K562 (cell line): ENCODE results near the gene CRAT. TPM values are rescaled to one million over a fixed set of nuclear protein-coding genes. Genes with fewer than 3 reads are reported as not detected.
A peak's percentile ranks its signal among the peaks of the same experiment; 100 is the strongest.

Experiments
- CTCFL ChIP-seq: IDR thresholded peaks from 2 replicates; pipeline ENCODE4 v1.6.1; 2011; ENCODE audit warnings: borderline replicate concordance, low read depth, mild to moderate bottlenecking, moderate library complexity, low read length; ENCODE audit not compliant: insufficient read depth, poor library complexity, severe bottlenecking
- ESRRA ChIP-seq: fragments of 450-650 bp; IDR thresholded peaks from 2 replicates; pipeline ENCODE4 v1.6.1; 2014; ENCODE audit warnings: low read depth, mild to moderate bottlenecking, moderate library complexity, borderline replicate concordance
- EWSR1 ChIP-seq: fragments of 450-650 bp; IDR thresholded peaks from 2 replicates; pipeline ENCODE4 v1.6.1; 2018; ENCODE audit warnings: borderline replicate concordance, mild to moderate bottlenecking, low read depth, moderate library complexity; ENCODE audit not compliant: partially characterized antibody
- FOXJ3 ChIP-seq: sonication (generic); formaldehyde crosslinking; IDR thresholded peaks from 2 replicates; pipeline ENCODE4 v1.4.0; 2020; ENCODE audit warnings: mild to moderate bottlenecking, missing genetic modification reagents
- HIVEP1 ChIP-seq: fragments of 250-450 bp; sonication (Bioruptor Pico); IDR thresholded peaks from 2 replicates; pipeline ENCODE4 v1.4.0; 2020; ENCODE audit warnings: mild to moderate bottlenecking
- HOXB6 ChIP-seq: fragments of 250-450 bp; sonication (Bioruptor Pico); IDR thresholded peaks from 2 replicates; pipeline ENCODE4 v1.5.1; 2022; ENCODE audit warnings: mild to moderate bottlenecking, borderline replicate concordance
- RREB1 ChIP-seq: fragments of 250-450 bp; sonication (Bioruptor Pico); IDR thresholded peaks from 2 replicates; pipeline ENCODE4 v1.4.0; 2020
- TEAD1 ChIP-seq, 2 experiments: fragments of 450-650 bp in 1 of 2; sonication (generic) in 1 of 2; formaldehyde crosslinking; IDR thresholded peaks; 2 replicates each; pipeline versions ENCODE4 v1.4.0 to v1.8.0; 2020 to 2022; ENCODE audit warnings: mild to moderate bottlenecking in 2 of 2, missing genetic modification reagents in 1 of 2
- TSC22D4 ChIP-seq: fragments of 450-650 bp; IDR thresholded peaks from 2 replicates; pipeline ENCODE4 v1.6.1; 2016; ENCODE audit warnings: missing genetic modification characterization, missing biosample characterization, control low read depth
- ZNF436 ChIP-seq: fragments of 250-450, 450-650 bp; sonication (Bioruptor Pico); formaldehyde crosslinking; IDR thresholded peaks from 2 replicates; pipeline ENCODE4 v1.7.0; 2020; ENCODE audit warnings: mild to moderate bottlenecking
- ZNF696 ChIP-seq: fragments of 250-450 bp; sonication (Bioruptor Pico); conservative IDR thresholded peaks from 2 replicates; pipeline ENCODE4 v1.4.0; 2020; ENCODE audit warnings: mild to moderate bottlenecking, moderate library complexity
- polyA plus RNA-seq, 8 experiments: library from polyadenylated mRNA; depleted of rRNA in 4 of 8; stranded (reverse) in 5 of 8; unstranded in 3 of 8; fragments of >200 nt; fragmentation: Nextera tagmentation in 2 of 8; fragmentation: Illumina TruSeq in 1 of 8; extraction: Ambion mirVana in 2 of 8; extraction: Trizol in 1 of 8; gene quantifications; 2 replicates each; pipeline versions ENCODE4 v1.2.1 to v1.2.3, GENCODE V29; 2011 to 2014; ENCODE audit warnings: inconsistent platforms in 1 of 8, missing spikeins in 1 of 8
- total RNA-seq, 7 experiments: library from RNA; depleted of rRNA in 6 of 7; stranded (reverse); fragments of >200 nt in 6 of 7; fragmentation: Illumina TruSeq in 2 of 7; extraction: Trizol in 2 of 7; gene quantifications; 2 replicates each; pipeline versions ENCODE4 v1.2.1 to v1.2.3, GENCODE V29; 2011 to 2021; ENCODE audit warnings: low replicate concordance in 1 of 7
- TF ChIP-seq, protein P1 (sequence below): fragments of 450-650 bp; IDR thresholded peaks from 2 replicates; pipeline ENCODE4 v1.6.1; 2014; ENCODE audit warnings: low read depth, mild to moderate bottlenecking, moderate library complexity, borderline replicate concordance
- TF ChIP-seq, protein P2 (sequence below), 2 experiments: IDR thresholded peaks; 2 replicates each; pipeline ENCODE4 v1.6.1; 2012; ENCODE audit warnings: improper control_type of control experiment in 2 of 2, low read depth in 2 of 2, low read length in 2 of 2, borderline replicate concordance in 1 of 2
- TF ChIP-seq, protein P3 (sequence below): IDR thresholded peaks from 3 replicates; pipeline ENCODE4 v1.6.1; 2011; ENCODE audit warnings: borderline replicate concordance, mild to moderate bottlenecking; ENCODE audit not compliant: insufficient read length, insufficient read depth

Gene CRAT
- total and polyA plus RNA-seq, 9 of the 15 experiments (the other 6 are each of a cell fraction or from before 2014, with no cell fraction given), result 0.20 to 13.8 (median 5.4) TPM

DNA sequence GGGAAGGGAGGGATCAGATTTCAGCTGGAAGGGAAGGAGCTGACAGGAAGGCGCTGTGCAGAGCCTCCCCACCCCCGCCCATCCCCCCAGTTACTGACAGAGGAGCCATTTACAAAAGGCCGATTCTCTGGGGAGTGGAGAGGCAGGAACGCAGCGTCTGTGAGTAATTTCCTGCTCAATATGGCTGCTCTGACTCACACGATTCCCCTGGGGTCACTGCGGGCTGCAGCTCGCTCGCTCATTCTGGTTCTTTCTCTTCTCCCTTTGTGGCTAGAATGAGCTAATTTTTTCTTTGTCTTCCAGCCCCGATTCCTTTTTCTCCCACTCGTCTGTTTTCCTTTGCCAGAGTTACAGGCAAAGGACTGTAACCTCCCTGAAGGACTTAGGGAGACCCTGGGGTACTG is 29.4 kb upstream of the CRAT start (continued):
- TF ChIP-seq HIVEP1 (no peak), HOXB6 (CRISPR knock-in tag) (no peak), RREB1 (CRISPR knock-in tag) (no peak), TSC22D4 (no peak), TEAD1 (CRISPR knock-in tag; IDR thresholded peaks at IDR 0.05) (peak in 1 of 2 experiments; percentile 33; a peak in 1 of 4 replicates), ESRRA (no peak), ZNF436 (CRISPR knock-in tag) (no peak), ZNF696 (no peak), FOXJ3 (CRISPR knock-in tag) (no peak), EWSR1 (no peak), CTCFL (no peak)
- TF ChIP-seq, protein P1, sequence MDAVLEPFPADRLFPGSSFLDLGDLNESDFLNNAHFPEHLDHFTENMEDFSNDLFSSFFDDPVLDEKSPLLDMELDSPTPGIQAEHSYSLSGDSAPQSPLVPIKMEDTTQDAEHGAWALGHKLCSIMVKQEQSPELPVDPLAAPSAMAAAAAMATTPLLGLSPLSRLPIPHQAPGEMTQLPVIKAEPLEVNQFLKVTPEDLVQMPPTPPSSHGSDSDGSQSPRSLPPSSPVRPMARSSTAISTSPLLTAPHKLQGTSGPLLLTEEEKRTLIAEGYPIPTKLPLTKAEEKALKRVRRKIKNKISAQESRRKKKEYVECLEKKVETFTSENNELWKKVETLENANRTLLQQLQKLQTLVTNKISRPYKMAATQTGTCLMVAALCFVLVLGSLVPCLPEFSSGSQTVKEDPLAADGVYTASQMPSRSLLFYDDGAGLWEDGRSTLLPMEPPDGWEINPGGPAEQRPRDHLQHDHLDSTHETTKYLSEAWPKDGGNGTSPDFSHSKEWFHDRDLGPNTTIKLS, result no peak
- TF ChIP-seq, protein P2, sequence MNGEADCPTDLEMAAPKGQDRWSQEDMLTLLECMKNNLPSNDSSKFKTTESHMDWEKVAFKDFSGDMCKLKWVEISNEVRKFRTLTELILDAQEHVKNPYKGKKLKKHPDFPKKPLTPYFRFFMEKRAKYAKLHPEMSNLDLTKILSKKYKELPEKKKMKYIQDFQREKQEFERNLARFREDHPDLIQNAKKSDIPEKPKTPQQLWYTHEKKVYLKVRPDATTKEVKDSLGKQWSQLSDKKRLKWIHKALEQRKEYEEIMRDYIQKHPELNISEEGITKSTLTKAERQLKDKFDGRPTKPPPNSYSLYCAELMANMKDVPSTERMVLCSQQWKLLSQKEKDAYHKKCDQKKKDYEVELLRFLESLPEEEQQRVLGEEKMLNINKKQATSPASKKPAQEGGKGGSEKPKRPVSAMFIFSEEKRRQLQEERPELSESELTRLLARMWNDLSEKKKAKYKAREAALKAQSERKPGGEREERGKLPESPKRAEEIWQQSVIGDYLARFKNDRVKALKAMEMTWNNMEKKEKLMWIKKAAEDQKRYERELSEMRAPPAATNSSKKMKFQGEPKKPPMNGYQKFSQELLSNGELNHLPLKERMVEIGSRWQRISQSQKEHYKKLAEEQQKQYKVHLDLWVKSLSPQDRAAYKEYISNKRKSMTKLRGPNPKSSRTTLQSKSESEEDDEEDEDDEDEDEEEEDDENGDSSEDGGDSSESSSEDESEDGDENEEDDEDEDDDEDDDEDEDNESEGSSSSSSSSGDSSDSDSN (IDR thresholded peaks at IDR 0.05; ENCODE audit: borderline replicate concordance in 1 of 2, low read depth in 2 of 2, low read length in 2 of 2), result peak in 1 of 2 experiments; percentile 53; a peak in 1 of 4 replicates
- TF ChIP-seq, protein P3, sequence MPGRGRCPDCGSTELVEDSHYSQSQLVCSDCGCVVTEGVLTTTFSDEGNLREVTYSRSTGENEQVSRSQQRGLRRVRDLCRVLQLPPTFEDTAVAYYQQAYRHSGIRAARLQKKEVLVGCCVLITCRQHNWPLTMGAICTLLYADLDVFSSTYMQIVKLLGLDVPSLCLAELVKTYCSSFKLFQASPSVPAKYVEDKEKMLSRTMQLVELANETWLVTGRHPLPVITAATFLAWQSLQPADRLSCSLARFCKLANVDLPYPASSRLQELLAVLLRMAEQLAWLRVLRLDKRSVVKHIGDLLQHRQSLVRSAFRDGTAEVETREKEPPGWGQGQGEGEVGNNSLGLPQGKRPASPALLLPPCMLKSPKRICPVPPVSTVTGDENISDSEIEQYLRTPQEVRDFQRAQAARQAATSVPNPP, result no peak
